ENCODE results near the gene DENND5B.
A peak's percentile ranks its signal among the peaks of the same experiment; 100 is the strongest.
"Not testable (repeated sequence)": the region's sequence is repeated elsewhere in the genome, so short reads cannot be mapped to it uniquely, and the experiment has no call there.

DENND5B gene

DNA sequence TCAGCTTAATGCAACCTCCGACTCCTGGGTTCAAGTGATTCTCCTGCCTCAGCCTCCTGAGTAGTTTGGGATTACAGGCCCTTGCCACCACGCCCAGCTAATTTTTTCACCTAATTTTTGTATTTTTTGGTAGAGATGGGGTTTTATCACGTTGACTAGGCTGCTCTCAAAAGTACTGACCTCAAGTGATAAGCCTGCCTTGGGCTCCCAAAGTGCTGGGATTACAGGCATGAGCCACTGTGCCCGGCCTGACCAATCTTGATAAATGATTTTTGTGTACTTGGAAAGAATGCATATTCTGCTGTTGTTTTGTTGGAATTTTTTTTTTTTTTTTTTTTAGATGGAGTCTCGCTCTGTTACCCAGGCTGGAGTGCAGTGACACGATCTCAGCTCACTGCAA lies 215.5 kb downstream of the DENND5B start:
- not testable (repeated sequence) for DNase-seq (ENCODE audit: low spot score)

GRCh38 chr12:31371256-31371620 lies 219.7 kb downstream of the DENND5B start:
- DNase-seq (ENCODE audit: low spot score) = no peak

DNA sequence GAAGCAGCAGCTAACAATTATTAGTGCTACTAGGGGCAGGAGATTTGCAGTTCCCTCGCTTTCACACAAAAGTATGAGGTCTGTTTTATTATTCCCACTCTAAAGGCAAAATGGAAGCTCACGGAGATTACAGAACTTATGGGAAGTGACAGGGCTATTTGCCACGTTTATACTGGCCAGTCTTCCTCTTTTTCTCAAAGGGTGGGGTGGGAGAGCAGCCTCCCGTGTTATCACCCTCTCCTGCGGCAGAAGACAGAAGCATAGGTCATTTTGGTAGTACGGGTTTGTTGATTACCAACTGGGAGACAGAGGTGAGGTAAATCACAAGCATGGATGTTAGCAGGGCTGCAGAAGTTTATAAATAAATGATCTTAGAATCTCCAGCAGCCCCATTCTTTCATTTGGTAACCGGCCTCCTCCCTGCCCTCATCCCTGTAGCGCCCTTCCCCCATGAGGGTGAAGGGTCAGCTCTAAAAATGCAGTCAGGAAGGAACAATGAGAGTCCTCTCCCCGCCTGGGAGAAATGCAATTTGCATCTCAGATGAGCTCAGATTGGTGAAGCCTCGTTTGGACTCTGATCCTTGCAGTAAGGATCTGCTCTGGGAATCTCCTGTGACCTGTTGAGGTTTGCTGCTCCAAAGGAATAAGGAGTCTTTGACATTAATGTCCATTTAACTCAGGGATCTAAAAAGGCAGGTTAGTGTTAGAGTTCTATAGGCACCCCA lies 220.2 kb downstream of the DENND5B start:
- peak; percentile 16 for DNase-seq (ENCODE audit: low spot score)

- DNase-seq (ENCODE audit: low spot score) = peak; percentile 46
Observed at GRCh38 chr12:31369712-31370521, 221.0 kb downstream of the DENND5B start.

- peak; percentile 5 for DNase-seq (ENCODE audit: low spot score)
Observed at GRCh38 chr12:31368666-31369361, 222.1 kb downstream of the DENND5B start.

DNA sequence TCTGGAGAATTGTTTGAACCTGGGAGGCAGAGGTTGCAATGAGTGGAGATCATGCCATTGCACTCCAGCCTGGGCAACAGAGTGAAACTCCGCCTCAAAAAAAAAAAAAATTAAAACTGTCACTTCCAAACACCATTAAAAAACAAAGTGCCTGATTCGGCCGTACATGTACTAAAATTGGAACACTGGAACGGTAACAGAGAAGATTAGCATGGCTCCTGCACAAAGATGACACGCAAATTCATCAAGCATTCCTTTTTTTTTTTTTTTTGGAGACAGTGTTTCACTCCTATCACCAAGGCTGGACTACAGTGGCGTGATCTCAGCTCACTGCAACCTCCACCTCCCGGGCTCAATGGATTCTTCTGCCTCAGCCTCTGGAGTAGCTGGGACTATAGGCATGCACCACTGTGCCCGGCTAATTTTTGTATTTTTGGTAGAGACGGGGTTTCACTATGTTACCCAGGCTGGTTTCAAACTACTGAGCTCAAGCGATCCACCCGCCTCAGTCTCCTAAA lies 224.8 kb downstream of the DENND5B start:
- DNase-seq (ENCODE audit: low spot score) = no peak

DNA sequence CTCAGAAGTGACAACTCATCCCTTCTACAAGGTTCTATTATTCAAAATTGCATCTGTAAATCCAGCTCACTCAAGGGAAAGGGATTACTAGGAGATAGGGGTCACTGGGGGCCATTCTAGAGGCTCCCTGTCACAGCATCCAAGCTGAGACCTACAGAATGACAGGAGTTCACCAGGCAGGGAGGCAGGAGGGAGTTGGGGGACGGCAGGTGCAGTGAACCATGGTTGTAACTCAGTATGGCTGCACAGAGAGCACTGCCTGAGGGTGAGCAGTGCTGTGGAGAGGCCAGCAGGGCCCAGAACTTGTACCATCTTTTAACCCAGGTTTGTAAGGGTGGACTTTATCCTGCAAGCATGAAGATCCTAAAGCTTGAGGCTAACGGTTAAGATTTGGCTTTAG lies 227.1 kb downstream of the DENND5B start:
- DNase-seq (ENCODE audit: low spot score) = no peak

DNA sequence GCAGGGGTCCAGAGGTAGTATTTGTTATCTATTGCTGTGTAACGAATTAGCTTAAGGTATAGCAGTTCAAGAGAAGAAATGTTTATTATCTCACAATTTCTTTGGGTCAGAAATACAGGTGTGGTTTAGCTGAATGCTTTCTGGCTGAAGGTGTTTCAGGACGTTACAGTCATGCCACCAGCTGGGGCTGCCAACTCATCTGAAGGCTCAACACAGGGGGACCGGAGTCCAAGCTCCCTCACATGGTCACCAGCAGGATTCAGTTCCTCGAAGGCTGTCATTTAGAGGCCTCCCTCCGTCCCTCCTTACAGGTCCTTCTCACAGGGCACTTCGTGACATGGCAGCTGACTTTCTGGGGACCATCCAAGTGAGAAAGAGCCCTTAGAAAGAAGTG lies 227.5 kb downstream of the DENND5B start:
- DNase-seq (ENCODE audit: low spot score) = no peak

- DNase-seq (ENCODE audit: low spot score) = no peak
Observed at GRCh38 chr12:31362759-31363415, 228.0 kb downstream of the DENND5B start.

GRCh38 chr12:31362115-31362758 lies 228.7 kb downstream of the DENND5B start:
- no peak for DNase-seq (ENCODE audit: low spot score)

DNA sequence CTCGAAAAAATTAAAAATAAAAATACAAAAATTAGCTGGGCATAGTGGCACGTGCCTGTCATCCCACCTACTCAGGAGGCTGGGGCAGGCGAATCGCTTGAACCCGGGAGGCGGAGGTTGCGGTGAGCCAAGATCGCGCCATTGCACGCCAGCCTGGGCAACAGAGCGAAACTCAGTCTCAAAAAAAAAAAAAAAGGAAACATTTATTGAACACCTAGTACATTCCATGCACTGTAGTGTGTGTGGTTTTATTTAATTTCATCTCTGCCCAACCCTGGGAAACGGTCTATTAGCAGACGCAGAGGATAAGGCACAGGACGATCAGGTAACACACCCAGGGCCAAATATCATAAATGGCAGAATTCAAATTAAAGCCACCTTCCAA lies 229.2 kb downstream of the DENND5B start:
- no peak for DNase-seq (ENCODE audit: low spot score)

GRCh38 chr12:31355747-31356107 lies 235.2 kb downstream of the DENND5B start:
- no peak for DNase-seq (ENCODE audit: low spot score)

DNA sequence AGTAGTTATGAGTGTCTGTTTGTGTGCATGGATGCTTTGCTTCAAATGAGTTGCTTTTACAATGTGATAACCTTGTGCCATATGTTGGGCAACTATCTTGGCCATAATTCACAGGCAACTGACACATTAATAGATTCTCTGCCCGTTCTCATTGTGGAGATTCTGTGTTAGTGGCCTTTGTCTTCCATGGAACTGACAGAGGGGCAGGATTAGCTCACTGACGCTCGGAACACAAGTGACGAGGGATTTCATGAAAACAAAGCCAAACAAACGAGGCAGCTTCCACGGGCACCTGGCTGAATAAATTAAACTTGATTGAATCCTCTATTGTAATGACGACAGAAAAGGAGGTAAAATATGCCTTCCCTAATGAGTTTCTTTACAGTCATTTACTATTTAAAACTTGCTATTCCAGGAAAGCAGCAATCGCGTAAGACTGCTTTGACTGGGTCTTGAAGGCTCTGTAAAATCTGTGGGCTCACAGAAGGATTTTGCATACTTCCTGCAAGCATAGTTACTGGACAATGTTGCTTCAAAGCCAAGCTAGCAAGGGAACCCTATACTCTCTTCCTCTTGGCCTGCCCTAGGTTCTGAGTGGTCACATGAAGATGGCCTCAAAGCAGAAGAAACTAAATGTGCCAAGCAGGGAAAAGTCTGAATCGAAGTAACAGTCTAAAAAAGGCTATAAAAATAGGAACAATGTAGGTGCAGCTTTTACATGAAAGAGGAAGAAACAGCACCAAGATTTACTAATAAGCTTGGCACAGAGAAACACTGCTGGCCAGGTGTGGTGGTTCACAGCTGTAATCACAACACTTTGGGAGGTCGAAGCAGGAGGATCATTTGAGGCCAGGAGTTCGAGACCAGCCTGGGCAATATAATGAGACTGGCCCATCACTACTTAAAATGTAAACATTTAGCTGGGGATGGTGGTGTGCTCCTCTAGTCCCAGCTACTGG lies 236.9 kb downstream of the DENND5B start:
- DNase-seq (ENCODE audit: low spot score) = no peak

GRCh38 chr12:31346267-31346666 lies 244.7 kb downstream of the DENND5B start:
- no peak for DNase-seq (ENCODE audit: low spot score)

DNA sequence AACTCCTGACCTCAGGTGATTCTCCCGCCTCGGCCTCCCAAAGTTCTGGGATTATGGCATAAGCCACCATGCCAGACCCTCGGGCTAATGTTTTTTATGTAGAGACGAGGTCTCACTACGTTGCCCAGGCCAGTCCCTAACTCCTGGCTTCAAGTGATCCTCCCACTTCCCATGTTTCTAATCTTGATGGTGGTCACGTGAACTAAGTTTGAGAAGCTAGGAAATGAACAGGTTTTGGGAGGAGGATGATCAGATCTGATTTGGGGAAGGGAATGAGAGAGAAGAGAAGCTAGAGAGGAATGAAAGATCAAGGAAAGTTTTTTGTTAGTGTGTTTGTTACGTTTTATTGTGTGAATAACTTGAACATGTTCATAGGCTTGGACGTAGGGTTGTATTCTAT lies 247.8 kb downstream of the DENND5B start:
- no peak for DNase-seq (ENCODE audit: low spot score)

- no peak for DNase-seq (ENCODE audit: low spot score)
Observed at GRCh38 chr12:31342286-31342685, 248.7 kb downstream of the DENND5B start.

- DNase-seq (ENCODE audit: low spot score) = no peak
Observed at GRCh38 chr12:31339831-31340622, 250.9 kb downstream of the DENND5B start.

DNA sequence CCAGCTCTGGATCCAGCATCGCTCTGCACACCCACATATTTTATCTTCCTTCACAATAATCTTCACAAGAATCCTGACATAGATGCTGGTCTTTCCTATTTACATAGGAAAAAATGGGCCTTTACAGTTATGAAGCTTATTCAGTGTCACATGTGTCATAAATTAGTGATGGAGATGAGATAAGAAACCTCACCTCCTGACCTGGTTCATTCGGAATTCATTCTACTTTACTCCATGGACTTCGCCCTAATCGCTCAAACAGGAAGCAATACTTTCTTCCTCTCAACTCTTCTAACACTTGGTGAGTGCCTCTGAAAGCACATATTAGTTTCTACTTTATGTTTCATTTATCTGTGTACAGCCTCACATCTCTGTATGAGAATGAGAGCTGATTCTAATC lies 253.0 kb downstream of the DENND5B start:
- no peak for DNase-seq (ENCODE audit: low spot score)
